Ishikawa (cell line): ENCODE data around the gene CCDC8.

Experiments used
- CEBPB ChIP-seq: IDR thresholded peaks from 2 replicates; pipeline ENCODE4 v1.6.1; 2012
- EP300 ChIP-seq: IDR thresholded peaks from 2 replicates; pipeline ENCODE4 v1.6.1; 2012; ENCODE audit warnings: borderline replicate concordance
- RAD21 ChIP-seq: IDR thresholded peaks from 2 replicates; pipeline ENCODE4 v1.6.1; 2012; ENCODE audit warnings: low read depth
- TAF1 ChIP-seq: IDR thresholded peaks from 2 replicates; pipeline ENCODE4 v1.6.1; 2012; ENCODE audit warnings: low read depth, mild to moderate bottlenecking
- TCF12 ChIP-seq: IDR thresholded peaks from 2 replicates; pipeline ENCODE4 v1.6.1; 2012; ENCODE audit warnings: low read depth
- TEAD4 ChIP-seq: IDR thresholded peaks from 2 replicates; pipeline ENCODE4 v1.6.1; 2012
- USF1 ChIP-seq: IDR thresholded peaks from 2 replicates; pipeline ENCODE4 v1.6.1; 2012

GRCh38 chr19:46391296-46392251, 21.8 kb downstream of the CCDC8 start:
- no peak for TF ChIP-seq EP300
- TF ChIP-seq RAD21: no peak
- TF ChIP-seq TAF1: no peak
- no peak for TF ChIP-seq TEAD4
- no peak for TF ChIP-seq TCF12
- TF ChIP-seq CEBPB: no peak
- TF ChIP-seq USF1: no peak
